DMS 273 (cell line): ENCODE data around the gene SLC22A17.

Experiments used
- DNase-seq: peaks from one replicate; lab custom pipeline; 2025; ENCODE audit not compliant: unreplicated experiment; lab: John Stamatoyannopoulos, UW

The SLC22A17 gene

GRCh38 chr14:23382276-23382675, 29.6 kb upstream of the SLC22A17 start:
- no peak for DNase-seq

DNA sequence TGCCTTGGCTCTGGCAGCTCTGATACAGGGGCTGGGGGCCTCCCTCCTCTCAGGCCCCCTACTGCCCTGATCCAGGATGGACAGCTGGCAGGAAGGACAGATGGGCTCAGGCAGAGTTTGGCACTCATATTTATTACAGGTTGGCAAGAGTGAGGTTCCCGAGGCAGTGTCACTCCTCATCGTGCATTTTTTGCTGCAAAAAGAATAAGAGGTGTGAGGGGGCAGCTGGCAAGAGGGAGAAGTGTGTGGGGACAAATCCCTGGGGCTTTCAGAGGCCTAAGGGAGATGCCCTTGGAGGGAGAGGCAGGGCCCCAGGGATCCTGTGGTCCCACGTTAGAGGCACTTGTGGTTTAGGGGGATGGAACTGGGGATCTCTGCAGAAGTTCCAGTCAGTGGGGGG, 29.2 kb upstream of the SLC22A17 start:
- peak; percentile 40 for DNase-seq

DNA sequence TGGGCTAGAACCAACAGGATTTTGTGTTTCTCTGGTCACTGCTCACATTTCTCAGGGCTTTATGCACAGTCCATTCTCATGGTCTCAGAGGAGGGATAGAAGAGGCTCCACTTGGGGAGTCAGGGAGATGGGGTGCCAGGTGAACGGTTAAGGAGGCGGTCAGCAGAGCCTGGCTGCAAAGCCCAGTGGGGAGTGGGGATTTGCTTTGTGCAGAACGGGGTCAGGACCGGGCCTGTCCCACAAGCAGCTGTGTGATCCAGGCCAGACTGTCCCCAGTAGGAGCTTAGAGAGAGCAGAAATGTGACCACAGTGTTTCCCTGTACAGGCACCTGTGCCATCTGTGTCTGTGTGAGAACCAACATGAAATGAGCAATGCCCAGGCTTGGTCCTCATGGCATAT, 28.3 kb upstream of the SLC22A17 start:
- DNase-seq: no peak

DNA sequence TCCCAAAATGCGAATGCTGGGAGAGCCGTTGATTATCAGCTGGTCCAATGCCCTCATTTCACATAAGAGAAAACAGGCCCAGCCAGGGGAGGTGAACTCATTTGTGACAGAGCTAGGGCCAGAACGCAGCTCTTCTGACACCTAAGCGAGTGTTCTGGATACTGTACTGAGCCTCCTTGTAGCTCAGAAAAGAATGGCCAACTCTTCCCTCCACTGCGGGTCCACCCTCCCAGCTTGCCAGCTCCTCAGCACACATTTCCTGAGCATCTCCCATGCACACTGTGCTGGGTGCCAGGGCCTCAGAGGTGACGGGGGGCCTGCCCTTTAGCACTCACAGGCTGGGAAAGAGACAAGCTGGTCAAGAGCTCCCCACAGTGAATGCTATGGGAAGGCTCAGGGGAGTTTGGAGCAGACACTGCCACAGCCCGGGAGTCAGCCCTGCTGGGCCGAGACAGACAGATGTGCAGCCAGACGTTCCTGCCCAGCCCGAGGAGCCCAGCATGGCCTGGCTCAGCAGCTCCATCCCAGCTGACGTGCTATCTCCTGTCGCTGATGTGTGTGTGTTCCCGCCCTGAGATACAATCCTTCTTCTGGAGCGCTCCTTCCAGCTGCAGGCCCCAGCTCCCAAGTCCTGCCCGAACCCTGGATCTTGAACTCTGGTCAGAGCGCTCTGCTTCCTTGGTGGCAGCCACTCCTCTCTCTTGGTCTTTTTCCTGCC, 27.7 kb upstream of the SLC22A17 start:
- peak; percentile 24 for DNase-seq

GRCh38 chr14:23379366-23380196, 26.9 kb upstream of the SLC22A17 start:
- peak; percentile 79 for DNase-seq

DNA sequence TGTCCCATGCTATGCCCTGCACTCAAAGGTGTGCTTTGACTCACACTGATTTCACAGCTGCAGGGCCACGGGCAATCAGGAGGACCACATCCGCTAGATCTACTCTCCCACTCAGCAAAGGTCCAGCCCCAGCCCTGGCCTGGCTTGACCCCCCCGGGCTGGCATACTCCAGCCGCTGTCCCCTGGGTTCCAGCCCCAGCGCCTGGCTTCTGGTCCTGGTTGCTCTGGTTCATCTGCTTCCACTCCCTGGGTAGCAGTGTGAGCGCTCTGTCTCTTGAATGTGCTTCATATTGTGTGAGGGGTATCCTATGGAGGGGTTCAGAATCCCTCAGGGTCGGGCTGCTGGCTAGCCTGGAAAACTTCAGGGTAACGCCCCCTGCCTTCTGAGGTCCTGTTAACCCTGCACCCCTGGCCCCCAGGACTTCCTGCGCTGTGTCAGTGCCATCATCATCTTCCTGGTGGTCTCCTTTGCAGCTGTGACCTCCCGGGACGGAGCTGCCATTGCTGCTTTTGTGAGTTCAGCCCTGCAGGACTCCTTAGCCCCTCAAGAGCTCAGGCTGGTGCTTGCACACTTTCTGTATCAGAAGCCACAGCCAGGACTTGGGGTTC, 26.0 kb upstream of the SLC22A17 start:
- no peak for DNase-seq

DNA sequence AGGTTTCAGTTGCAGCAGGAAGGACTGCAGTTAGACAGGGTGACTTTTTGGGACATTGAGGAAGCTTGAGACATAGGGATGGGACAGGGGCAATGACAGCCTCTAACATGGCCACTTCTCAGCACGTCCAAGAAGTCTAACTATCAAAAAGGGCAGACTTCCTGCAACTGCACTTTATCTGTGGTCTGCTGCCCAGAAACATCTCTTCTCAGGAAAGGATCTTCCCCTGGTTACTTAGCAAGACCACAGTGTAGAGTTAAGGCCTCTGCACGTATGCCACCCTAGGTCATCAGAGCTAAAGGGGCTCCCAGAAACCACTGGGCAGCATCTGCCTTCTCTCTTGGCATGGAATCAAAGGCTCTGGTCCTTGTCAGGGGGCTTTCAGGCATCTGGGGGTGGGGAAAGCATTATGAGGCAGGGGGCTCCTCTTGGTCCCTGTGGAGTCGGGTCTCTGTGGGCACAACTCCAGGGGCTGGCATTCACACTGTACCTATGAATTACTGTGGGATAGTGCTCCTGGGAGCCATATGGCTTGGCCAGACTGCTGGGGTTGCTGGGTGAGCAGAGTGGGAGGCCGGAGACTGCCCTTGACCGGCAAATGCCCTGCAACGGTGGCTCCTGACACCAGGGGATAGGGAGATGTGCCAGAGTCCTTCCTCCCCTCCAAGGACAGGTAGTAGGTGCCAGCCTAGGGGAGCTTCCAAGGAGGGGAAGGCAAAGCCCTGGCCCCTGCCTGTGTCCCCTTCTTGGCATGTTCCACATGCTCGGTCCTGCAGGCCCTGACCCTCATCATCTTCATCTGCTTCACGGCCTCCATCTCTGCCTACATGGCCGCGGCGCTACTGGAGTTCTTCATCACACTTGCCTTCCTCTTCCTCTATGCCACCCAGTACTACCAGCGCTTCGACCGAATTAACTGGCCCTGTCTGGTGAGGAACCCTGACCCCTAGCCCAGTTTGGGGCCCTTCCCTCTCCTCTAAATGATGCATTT, 25.2 kb upstream of the SLC22A17 start:
- no peak for DNase-seq

GRCh38 chr14:23377198-23377550, 24.5 kb upstream of the SLC22A17 start:
- DNase-seq: no peak

DNA sequence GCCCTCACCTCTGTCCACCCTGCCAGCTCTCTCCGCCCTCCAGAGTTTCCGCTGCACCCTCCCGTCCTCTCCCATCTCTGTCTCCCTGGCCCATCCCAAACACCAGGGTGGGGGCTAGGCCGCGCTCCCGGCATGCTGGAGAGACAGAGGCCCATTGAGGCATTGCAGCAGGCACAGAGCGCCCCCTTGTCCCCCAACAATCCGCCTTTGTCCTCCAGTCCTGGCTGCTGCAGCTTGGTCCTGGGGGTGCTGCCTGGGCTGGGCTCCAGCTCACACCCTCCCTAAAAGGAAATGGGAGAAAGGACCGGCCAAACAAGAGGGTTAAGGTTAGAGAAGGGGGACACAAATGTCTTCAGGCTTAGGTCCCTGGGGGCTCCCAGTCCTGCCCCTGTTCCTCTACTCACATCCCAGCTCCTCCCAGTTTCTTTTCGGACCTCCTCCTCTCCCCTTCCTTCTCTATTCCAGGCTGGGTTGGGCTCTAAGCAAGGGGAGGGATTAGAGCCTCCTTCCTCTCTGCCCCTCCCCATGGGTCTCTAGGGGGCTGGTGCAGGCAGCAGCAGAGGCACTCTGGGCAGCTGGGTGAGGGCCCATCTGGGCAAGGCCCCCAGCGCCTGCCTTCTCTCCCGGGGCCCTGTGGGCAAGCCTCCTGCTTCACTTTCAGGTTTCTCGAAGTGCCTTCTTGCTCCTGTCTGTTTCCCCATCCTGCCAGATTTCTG, 24.0 kb upstream of the SLC22A17 start, which contains the start of gene CMTM5:
Gene CMTM5 (plus strand): TSS at position 565 of the 716 bp plus-strand sequence. CDS start 206 bp downstream, outside the sequence.
- peak; percentile 68 for DNase-seq

GRCh38 chr14:23375527-23376251, 23.0 kb upstream of the SLC22A17 start:
- no peak for DNase-seq

GRCh38 chr14:23373041-23373440, 20.4 kb upstream of the SLC22A17 start:
- no peak for DNase-seq

DNA sequence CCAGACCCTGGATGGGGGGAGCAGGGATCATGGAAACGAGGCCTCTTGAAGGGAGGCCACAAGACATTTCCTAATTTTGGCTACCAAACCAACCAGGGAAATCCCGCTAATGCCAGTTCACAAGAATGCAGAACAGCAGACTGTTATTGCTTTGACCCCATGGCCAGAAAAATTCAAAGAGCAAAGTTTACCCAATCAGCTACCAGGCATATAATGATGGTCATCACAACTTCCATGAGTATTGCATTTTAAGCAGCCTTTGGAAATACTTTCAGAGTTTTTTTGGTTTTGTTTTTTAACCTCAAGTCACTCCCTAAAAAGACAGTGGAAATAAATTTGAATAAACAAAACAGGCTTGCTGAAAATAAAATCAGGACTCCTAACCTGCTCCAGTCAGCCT, 19.8 kb upstream of the SLC22A17 start, which contains the start of gene IL25:
Gene IL25 (plus strand): TSS at position 301 of the 400 bp plus-strand sequence.
- no peak for DNase-seq

DNA sequence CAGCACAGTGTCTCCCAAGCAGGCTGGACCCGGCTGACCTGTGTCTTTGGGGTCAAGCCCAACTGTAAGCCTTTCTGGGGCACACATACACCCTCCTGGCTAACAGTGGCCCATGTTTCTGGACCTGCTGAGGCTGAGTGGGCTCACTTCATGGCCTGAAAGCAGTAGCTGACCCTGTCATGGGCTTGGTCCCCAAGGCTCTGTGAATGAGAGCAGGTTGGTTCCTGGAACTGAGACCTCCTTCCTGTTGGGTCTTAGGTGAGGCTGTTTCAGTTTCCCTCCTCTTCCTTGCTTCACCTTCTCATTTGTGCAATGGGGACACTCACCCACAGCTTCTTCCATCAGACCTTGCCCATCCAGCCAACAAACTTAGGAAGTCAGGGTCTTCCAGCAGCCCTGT, 19.2 kb upstream of the SLC22A17 start:
- no peak for DNase-seq

- DNase-seq: no peak
These were observed 17.5 kb upstream of the SLC22A17 start for GRCh38 chr14:23370221-23370620.

DNA sequence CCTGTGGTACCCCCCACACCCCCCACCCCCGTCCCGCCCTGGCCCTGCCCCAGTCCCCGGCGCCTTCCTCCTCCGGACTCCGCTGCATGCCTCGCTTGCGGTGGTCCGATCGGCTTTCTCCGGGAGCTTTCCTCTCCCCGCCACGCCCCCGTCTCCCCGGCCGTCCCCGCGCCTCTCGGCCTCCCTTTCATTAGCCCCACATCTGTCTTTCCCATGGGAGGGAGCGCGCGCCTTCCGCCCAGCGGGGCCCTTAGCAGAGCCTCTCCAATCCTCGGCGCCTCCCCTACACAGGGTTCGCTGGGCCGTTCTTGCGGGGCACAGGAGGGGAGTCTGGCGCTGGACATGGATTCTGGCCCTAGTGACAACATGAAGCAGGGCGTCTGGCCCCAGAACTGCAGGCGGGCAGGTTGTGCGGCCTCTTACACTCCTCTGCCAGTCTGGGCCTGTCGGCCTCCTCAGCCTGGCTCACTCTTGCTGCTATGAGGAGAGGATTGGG, 13.8 kb upstream of the SLC22A17 start:
- DNase-seq: peak; percentile 84

GRCh38 chr14:23365732-23366425, 13.2 kb upstream of the SLC22A17 start:
- DNase-seq: peak; percentile 84

DNA sequence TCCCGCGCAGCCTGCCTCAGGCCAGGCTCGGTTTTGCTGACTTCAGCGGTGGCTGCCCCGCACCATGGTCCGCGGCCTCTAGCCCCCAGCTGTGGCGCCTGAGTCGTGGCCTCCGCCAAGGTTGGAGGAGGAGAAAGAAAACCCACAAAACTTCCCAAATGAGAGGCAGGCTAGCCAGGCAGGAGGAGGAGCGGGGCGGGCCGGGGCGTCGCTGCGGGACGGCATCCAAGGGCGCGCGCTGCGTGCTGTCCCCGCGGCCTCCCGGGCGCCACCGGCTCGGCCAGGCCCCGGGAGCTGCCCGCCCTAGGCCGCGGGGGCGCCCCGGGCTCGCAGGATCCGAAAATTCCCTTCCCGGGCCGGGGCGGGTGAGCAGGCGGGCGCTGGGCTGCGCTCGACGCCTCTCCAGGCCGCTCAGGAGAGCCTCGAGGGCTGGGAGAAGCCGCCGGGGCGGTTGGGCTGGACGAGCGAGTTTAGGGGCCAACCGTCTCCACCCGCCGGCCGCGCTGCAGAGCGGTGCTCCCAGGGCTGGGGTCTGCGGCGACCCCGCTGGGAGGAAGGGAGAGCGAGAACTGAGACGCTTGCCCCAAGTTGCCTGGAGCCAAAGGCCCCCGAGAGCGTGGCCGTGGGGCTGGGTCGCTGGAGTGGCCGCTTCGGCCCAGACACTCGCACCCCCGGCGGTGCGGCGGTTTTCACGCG, 12.5 kb upstream of the SLC22A17 start, which contains the start of gene EFS:
Gene EFS (minus strand): TSS at position 137 of the 696 bp plus-strand sequence. CDS start 147 bp downstream, outside the sequence.
- DNase-seq: no peak
